Activated effector memory CD4-positive, alpha-beta T cell treated with Interleukin-2 at 50 U/mL for 16 hours (primary cell): Measurements from ENCODE around the gene OTC.

Experiments used
- DNase-seq: peaks from one replicate; pipeline ENCODE4 v3.0.0-alpha.2; 2020

The OTC gene

DNA sequence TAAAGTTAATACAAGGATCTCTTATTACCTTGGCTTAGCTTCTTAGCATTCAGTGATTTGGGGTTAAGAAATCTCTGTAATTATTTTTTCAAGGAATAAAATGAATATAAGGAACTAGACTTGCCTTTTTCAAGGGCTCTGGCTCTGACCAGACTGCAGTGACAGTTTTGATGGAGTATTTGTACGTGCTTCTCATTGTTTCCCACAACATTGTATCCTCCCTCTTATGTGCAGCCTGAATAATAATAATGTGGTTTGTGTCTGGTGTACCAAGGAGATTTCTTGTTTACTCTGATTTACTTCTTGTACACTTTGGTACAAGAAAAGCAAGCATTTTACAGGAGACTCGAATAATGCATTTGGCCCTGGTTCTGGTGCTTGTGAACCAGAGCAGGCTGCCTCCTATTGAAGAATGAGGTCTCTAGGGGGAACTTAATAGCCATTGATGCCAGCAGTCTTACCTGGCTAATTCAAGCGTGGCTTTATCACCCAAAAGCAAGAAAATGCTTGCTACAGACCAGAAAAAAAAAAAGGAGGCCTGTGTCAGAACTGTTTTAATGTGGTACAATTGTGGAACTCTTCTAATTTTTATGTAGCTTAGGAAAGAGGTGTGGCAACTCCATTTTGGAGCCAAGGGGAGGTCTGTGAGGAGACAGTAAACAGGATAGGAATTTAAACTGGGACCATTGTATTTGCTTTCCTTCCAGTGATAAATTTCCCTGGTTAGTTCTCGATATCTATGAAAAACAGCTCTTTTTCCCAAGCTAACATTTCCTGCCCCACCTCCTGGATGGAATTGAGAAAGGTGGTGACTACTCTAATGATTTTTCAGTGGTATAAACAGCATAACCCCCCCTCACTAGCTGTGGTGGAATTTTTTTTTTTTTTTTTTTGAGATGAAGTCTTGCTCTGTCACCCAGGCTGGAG lies 5.6 kb downstream of the OTC start:
- no peak for DNase-seq

DNA sequence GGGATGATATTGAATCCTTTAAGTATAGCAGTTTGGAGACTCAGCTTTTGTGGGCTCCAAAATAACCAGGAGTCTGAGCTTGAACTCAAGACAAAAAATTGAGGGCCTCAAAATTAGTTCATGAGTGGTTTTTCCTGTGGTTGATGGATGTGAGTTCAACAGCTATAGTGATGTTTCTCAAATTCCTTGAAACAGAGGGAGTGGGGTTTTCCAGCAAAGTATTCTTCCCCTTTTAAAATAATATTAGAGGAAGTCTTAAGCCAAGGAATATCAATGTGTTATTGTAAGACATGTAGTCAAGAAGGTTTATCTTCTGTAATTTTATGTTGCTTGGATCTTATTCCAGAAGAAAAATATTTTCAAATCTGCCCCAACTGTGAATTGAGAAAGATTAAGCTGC lies 10.6 kb downstream of the OTC start:
- DNase-seq = no peak

DNA sequence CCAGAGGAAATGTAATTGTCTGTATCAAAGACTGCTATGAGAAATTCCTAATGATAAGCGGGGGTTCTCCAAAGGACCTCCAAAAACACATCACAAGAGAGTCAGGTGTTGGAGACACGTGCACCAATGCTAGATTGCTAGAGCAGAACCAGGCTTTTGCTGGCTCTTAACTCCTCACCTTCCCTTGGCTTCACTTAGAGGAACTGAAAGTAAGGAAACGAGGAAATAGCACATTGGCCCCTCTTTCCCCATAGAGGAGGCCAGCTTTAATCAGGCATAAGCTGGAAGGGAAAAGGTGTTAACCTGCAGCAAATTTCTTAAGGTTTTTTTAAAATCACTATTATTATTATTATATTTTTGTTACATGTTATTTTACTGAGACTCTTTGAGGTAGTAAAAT lies 13.6 kb downstream of the OTC start:
- no peak for DNase-seq

DNA sequence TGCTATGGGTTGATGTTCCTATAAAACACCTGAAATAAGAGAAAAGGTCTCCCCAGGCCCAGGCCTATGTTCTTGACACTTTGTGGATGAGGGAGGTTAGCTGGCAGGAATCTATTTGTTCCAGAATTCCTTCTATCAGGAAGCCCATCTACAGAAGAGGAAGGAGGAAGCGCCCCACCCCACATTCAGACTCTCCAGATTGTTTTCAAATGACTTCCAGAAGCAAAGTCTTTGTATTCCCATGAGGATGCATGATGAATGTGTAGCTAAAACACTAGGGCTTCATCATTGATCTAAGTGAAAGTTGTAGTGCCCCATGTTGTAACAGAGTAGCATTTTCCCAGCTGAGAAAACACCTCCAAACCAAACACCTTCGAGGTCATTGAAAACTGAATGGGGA lies 16.4 kb downstream of the OTC start:
- no peak for DNase-seq

DNA sequence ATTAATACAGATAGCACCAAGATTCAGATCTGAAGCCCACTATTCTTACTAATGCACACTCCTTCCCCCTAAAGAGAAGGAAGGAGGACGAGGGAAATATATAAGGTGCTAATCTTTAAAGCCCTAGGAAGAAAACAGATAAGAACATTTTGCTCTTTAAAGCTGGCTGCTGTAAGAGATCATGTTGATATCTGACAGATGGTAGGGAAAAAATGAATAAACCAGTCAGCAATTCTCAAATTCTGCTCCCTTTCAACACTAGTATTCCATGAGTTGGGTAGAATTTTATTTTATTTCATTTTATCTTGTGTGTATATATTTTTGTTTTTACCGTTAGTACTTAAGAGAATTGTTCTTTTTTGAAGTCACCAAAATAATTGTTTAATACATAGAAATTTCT lies 19.2 kb downstream of the OTC start:
- DNase-seq = no peak

DNA sequence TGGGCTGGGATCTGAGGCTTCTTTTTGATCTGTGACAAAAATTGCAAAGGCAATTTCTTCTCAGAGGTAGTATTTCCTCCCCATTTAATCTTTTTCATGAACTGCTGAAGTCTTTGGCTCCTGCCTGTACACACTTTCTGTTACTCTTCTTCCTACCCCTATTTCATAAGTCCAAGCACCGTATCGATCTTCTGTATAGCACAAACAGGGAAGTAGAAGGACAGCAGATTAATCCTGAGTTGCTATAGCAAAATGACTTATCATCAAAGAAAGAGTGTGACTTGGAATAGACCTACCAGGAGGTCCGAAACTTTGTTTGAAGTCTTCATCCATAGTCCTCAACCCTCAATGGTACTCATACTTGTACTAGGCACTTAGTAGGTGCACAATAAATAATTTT lies 22.0 kb downstream of the OTC start:
- DNase-seq = no peak

DNA sequence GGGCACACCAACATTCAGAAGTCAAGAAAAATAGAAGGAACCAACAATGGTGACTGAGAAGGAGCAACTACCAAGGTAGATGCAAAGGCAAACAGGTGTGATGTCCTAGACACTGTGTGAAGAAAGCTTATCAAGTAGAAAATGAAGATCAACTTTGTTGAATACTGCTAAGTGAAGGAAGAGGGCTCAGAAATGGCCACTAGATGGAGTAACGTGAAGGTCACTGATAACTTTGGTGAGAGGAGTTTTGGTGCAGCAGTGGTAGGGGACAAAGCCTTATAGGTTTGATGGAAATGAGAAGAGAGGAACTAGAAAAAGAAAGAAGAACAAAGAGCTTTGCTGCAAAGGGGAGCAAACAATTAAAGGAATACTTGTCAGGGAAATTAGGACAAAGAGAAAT lies 23.5 kb downstream of the OTC start:
- DNase-seq = no peak

DNA sequence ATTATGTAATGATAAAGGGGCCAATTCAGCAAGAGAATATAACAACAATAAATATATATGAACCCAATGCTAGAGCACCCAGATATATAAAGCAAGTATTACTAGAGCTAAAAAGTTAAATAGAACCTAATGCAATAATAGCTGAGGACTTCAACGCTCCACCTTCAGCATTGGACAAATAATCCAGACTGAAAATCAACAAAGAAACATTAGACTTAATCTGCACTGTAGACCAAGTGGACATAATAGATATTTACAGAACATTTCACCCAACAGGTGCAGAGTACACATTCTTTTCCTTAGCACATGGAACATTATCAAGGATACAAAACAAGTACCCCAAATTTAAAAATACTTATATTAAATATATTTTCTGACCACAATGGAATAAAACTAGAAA lies 24.3 kb downstream of the OTC start:
- DNase-seq = no peak

DNA sequence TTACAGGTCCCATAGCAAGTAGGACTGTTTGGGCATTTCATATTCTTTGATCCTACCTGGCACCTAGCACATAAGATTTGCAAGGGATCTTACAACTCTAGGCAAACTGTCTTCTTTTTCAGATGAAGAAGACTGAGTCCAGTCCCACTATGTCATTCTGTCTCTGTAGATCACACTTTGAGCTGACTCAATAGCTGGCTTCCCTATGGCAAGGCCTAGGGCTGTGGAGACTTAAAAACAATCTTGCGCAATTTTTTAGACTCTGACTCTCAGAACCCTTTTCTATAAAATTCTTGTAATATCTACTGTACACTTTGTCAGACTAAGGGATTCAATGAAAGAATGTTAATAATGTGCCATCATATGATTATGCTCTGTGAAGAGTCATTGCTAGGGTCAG lies 26.7 kb downstream of the OTC start:
- no peak for DNase-seq

DNA sequence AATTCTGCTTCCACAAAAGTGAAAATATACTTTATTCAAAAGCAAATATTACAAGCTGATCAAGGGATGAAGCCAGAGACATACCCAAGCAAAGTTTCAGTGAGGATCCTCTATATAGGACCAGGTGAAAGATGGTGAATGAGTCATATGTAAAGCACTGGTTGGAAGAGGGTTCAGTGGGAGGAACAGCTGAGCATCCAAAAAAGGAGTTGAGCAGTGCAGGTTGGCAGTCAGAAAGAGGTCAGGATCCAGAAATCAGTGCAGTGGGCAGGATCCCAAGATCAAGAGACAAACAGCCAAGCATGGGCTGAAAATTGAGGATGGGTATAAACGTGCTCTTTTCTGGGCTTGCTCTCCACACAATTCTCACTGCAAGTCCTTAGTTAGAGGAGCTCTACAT lies 30.3 kb downstream of the OTC start:
- no peak for DNase-seq

DNA sequence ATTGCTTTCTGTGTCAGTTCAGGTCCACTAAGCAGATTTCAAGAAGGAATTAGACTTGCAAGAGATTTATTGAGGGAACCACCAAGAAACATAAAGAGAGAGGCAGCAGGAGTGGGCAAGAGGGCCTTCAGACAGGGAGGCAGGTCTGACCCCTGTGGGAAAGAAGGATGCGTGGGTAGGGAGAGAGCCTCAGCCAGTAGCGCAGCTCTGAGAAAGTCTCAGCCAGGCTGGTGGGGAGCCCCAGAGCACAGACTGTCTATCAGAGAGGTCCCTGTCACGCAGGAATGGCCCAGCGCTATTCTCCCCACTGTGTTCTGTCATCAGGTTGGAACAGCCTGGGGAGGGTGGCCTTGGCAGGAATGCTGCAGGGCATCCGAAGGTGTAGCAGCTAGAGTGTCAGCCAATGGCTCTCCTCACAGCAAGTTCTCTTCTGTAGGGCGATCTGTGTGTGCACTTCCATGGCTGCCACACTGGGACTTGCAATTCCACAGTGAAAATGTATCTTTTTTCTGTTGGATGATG lies 48.0 kb downstream of the OTC start:
- no peak for DNase-seq

DNA sequence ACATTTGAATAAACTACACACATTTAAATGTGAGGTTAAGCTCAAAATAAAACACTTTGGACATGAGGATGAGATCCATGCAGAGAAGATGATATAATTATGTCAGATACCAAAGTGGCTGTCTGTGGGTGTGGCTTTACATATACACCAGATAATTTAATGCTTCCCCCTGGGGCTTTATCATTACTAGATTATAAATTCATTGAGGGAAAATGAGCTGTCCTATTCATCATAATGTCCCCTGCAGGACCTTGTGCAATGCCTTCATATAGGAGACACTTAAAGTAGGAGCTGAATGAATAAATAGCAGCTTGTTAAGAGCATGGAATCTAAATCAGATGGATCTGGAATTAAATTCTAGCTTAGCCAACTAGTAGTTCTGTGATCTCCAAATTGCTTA lies 49.7 kb downstream of the OTC start:
- DNase-seq = no peak

DNA sequence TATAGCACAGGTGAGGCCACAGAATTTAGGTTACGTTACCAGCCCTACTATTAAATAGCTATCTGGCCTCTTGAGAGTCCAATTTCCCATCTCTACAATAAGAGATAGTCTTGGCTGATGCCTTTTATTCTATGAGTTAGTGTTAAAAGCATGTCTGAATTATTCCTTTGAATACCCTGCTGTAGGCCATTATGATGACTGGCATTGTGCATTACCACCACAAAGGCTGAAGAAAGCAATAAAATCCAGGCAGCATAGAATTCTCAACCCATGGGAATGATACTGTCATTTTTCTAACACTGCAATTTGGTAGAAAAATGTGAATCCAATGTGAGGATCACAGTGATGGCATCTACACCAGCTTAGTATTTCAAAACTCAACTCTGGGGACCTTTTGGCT lies 51.4 kb downstream of the OTC start:
- no peak for DNase-seq

DNA sequence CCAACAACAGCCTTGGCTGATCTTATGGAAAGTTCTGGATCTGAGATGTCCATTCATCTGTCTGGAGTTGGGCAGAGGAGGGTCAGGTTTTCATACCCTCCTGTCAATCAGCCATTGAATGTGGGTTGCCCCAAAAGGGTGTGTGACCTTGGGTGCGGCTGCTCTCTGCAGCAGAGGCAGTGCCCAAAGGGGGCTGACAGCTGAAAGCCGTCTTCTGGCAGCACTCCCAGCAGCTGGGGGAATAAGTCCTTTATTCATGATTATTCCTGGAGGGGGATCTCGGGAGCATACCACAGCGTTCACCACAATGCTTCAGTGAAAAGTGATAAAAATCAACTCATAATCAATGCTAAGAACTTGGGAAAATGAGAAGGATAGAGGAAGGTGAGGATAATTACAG lies 54.7 kb downstream of the OTC start:
- no peak for DNase-seq

DNA sequence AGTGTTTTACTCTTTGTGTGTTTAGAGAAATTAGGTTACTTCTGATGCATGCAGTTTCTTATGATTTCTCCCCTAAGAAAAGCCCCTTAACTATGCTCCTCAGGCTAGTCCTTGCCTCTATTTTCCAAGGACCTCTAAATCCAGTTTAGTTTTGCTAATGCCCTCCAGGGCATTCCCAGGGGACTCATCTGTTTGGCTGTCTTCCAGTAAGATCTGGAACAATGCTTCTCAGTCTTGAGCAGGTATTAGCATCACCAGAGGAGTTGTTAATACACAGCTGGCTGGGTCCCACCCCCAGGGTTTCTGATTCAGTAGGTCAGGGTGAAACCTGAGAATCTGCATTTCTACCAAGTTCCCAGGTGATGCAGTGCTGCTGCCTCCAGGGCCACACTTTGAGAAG lies 56.9 kb downstream of the OTC start:
- DNase-seq = no peak

DNA sequence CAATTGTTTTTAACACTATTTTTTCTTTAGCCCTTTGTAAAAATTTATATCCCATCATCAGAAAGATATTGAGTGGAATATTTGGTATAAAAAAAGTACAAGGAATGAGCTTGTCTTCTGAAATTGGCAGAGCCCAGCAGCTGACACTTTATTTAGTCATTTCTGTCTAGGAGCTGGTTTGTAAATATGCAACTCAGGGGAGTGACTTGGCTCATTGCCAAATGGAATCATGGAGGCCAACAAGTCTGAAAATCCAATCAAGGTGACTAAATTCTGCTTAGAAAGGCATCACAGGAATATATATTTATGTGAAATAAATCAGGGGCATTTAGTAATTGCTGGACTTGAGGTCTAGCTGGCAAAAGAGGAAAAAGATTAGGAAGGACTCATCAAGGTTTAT lies 74.4 kb downstream of the OTC start:
- DNase-seq = no peak

DNA sequence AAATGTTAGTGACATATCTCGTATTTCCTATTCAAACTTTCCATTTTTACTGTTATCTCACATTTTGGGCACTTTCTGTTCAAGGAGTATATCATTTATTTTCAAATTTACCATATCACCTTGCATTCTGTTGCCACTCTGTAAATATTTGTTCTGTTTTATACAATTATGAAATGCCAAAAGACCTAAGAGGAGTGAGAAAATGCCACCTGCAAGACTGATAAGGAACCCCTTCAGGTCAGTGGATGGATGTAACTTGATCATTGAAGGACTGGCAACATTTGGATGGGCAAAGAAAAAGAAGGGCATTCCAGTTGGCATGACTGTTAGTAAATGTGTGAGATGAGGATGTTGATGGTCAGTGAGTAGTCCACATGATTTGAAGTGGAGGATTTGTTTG lies 79.1 kb downstream of the OTC start:
- no peak for DNase-seq

DNA sequence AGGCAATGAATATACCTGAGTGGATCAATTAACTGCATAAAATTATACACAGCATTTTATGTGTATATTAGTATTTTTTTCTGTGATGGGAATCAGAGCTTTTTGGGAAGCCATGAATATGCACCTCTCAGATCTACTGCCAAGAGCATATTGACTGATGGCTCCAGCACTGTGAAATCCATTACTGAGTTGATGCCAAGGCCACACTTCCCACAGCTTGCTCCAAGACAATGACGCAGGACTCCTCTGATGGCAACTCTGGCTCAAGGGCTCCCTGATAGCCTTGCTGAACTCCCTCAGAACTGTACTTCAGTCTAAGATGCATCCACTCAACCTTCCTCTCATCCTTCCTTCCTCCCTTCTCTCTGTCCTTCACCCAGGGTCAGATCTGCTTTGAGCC lies 82.7 kb downstream of the OTC start:
- DNase-seq = no peak

DNA sequence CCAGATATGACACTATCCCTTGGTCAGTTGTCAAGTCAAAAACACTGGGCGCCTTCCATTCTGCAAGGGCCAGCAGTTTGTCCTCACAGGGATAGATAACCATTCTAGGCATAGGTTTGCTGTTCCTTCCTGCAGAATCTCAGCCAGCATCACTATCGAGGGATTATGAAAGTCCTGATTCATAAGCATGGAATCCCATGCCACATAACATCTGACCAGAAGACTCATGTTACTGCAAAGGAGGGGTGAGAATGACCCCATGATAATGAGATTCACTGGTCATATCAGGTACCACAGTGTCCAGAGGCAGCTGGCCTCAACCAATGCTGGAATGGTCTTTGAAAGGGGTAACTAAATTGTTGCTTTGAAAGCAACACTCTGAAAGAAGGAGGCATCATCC lies 84.7 kb downstream of the OTC start:
- no peak for DNase-seq

DNA sequence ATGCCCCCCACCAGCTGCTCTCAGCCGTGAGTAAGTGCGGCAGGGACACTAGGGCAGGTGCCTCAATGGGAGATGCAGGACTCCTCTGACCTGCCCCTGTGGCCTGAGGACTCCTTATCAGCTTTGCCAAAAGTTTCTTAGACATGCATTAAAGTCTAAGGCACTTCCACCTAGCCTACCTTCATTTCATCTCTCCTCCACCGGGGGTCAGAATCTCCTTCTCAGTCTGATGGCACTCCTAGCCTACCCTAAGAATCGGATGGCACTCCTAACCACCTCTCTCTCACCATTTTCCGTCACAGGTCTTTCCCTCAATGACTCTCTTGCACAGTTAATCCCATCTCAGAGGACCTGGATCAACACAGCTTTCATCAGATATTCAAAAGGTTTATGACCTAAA lies 85.9 kb downstream of the OTC start:
- DNase-seq = no peak

DNA sequence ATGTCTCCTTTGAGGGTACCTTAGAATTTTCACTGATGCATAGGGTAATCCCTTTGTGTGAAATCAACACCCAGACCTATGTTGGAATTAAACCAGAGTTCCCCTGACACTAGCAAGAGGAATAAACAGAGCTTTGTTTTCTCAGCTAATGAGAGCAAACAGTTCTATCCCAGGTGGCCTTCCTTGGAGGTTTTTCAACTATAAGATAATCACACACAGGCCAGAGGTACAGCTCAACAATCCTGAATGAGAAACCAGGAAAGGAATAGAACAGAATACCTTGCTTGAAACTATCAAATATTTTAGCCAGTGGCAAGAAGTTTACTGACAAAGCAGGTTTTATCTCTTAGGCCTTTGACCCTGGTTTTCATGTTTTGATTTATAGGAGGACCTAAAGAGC lies 100.2 kb downstream of the OTC start:
- no peak for DNase-seq

DNA sequence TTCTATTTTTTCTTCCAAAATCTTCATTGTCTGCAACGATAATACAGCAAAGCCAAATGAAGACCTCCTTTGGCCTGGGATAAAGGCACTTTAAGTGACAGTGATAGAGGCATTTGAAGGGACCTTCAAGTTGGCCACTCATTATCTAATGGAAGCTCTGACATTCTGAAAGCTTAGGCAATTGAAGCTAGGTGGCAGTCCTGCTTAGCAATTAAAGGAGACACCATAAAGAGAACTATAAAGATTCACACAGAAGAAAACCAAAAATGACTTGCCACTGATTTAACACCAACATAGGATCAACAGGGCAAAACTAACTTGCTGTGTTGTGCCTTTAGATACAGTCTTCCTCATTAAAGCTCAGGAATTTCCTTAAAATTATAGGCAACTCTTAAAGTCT lies 105.7 kb downstream of the OTC start:
- DNase-seq = no peak

DNA sequence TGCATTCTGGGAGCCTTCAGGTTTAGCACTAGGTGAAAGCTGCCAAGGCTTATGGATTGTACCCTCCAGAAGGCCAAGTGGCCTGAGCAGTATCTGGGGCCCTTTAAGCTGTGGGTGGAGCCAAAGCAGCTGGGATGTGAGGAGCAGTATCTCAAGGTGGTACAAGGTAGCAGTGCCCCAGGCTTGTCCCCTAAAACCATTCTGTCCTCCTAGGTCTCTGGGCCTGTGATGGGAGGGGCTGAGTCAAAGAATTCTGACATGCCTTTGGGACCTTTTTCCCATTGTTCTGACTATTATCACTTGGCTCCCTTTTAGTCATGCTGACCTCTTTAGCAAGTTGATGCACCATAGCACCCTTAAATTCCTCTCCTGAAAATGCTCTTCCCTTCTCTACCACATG lies 109.9 kb downstream of the OTC start:
- no peak for DNase-seq

DNA sequence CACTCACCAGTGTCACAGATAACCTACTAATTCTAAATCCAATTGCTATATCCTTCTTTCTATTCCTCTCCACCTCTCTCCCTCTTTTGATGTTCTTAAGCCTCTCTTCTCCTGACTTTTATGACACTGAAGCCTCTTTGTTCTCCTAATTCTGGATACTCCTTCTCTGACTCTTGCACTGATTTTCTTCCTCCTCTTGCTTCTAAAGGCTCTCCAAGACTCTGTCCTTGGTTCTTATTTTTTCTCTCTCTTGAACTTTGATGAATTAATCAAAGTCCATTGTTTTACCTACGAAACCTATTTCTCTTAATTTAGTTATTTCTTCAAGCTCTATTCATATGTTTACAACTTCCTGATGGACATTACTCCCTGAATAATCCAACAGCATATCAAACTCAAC lies 113.3 kb downstream of the OTC start:
- DNase-seq = no peak

DNA sequence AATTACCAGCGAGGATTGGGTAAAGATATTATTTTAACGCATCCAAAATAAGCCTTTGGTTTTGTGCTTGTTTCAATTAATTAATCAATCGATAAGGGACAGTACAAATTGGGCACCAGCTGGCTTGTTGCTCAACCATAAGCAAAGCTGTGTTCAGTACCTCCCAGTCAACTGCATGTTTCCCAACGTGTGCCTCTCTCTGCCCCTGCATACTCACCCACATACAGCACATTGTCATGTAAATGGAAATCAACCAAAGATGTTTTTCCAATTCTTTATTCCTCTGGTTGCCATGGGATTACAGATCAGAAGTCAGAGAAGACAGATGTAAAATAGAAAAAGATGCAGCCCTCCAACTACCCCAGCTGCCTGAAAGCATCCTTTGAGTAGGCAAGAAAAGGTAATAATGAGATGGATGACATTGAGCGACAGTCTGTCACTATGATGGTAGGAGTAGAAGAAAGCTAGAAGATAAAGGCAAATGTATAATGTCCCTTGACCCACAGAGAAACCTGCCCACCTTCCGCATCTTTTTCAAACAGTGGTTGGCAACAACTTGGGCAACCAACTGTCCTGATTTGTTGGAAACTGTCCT lies 116.3 kb downstream of the OTC start:
- no peak for DNase-seq
